Calu3 (cell line): Measurements from ENCODE around the gene SYT7. TPM values are rescaled to one million over a fixed set of nuclear protein-coding genes. Genes with fewer than 3 reads are reported as not detected.

Experiments used
- BruUV-seq: library from RNA; stranded (reverse); fragments of 400-500 nt; replicated peaks from 2 replicates; lab custom pipeline; 2021; lab: Mats Ljungman, UMichigan
- CTCF ChIA-PET: fragments of 300-600 bp; sonication (Branson Sonifier 250); formaldehyde crosslinking; loops from one replicate; lab custom pipeline; 2022; ENCODE audit warnings: antibody characterized with exemption; lab: Charles Lee
- DNase-seq: peaks from one replicate; pipeline ENCODE4 v3.0.0; 2022
- H3K27ac Mint-ChIP-seq: one replicate; pipeline ENCODE4 v1.8.0; 2022; ENCODE audit warnings: mixed read lengths; ENCODE audit not compliant: unreplicated experiment
- H3K27me3 Mint-ChIP-seq: one replicate; pipeline ENCODE4 v1.8.0; 2022; ENCODE audit warnings: mixed read lengths; ENCODE audit not compliant: unreplicated experiment
- H3K36me3 Mint-ChIP-seq: one replicate; pipeline ENCODE4 v1.8.0; 2022; ENCODE audit warnings: mild to moderate bottlenecking, moderate library complexity, mixed read lengths; ENCODE audit not compliant: insufficient read depth, unreplicated experiment
- H3K4me1 Mint-ChIP-seq: one replicate; pipeline ENCODE4 v1.8.0; 2022; ENCODE audit warnings: mild to moderate bottlenecking, low read depth, mixed read lengths; ENCODE audit not compliant: unreplicated experiment
- H3K4me3 Mint-ChIP-seq: one replicate; pipeline ENCODE4 v1.8.0; 2022; ENCODE audit warnings: mild to moderate bottlenecking, low read depth, moderate library complexity, mixed read lengths; ENCODE audit not compliant: unreplicated experiment
- H3K9me3 Mint-ChIP-seq: one replicate; pipeline ENCODE4 v1.8.0; 2022; ENCODE audit warnings: low read depth, mixed read lengths; ENCODE audit not compliant: unreplicated experiment
- CTCF ChIP-seq: fragments of 200-600 bp; IDR thresholded peaks from one replicate; pipeline ENCODE4 v1.8.0; 2022; ENCODE audit warnings: antibody characterized with exemption; ENCODE audit not compliant: unreplicated experiment
- intact Hi-C: fragments of 100-400 bp; cut with micrococcal nuclease; formaldehyde crosslinking; loops from one replicate; pipeline ENCODE4 v1.10.0; 2022; ENCODE audit not compliant: unreplicated experiment
- total RNA-seq: library from RNA; stranded (reverse); gene quantifications from 2 replicates; pipeline ENCODE4 v1.2.3, GENCODE V29; 2022

SYT7 gene
- total RNA-seq, 1 experiment from 2014 or later = 4.4 TPM

- Mint-ChIP-seq H3K9me3 (no peaks in the 10 kb centered on the region), H3K27me3 (peaks cover 79% of the 10 kb centered on the region), H3K36me3 (peaks cover 6% of the 10 kb centered on the region), H3K4me1 (peaks cover 14% of the 10 kb centered on the region), H3K27ac (no peak overlapping the region), H3K4me3 (no peak overlapping the region)
- no TSS peak for BruUV-seq
- CTCF ChIA-PET = interaction anchor here (0.6 to 0.7 kb wide), 2 partner anchors 58 to 87 kb away, joined by 3 to 7 read pairs; no protein-coding TSS in a partner anchor
- no peak for DNase-seq
- TF ChIP-seq CTCF = no peak
- intact Hi-C loops = no loop called here
These were observed 31.0 kb downstream of the SYT7 start for GRCh38 chr11:61549662-61550568.

- H3K36me3 Mint-ChIP-seq = peaks cover 6% of the 10 kb centered on the region
- H3K27me3 Mint-ChIP-seq = peaks cover 72% of the 10 kb centered on the region
- no peaks in the 10 kb centered on the region for H3K9me3 Mint-ChIP-seq
- no peak for DNase-seq
- intact Hi-C loops = no loop called here
- no peak for TF ChIP-seq CTCF
- BruUV-seq = no TSS peak
- H3K27ac Mint-ChIP-seq = no peak overlapping the region
- peaks cover 12% of the 10 kb centered on the region for H3K4me1 Mint-ChIP-seq
- CTCF ChIA-PET = interaction anchor here (0.6 kb wide), 1 partner anchor 86 kb away, joined by 7 read pairs; no protein-coding TSS in a partner anchor
- H3K4me3 Mint-ChIP-seq = no peak overlapping the region
These were observed 31.7 kb downstream of the SYT7 start for GRCh38 chr11:61549177-61549576.

GRCh38 chr11:61547246-61547645 lies 33.6 kb downstream of the SYT7 start:
- H3K4me3 Mint-ChIP-seq = no peak overlapping the region
- H3K36me3 Mint-ChIP-seq = peaks cover 6% of the 10 kb centered on the region
- H3K27me3 Mint-ChIP-seq = peaks cover 54% of the 10 kb centered on the region
- H3K4me1 Mint-ChIP-seq = peaks cover 7% of the 10 kb centered on the region
- no peaks in the 10 kb centered on the region for H3K9me3 Mint-ChIP-seq
- TF ChIP-seq CTCF = no peak
- BruUV-seq = no TSS peak
- CTCF ChIA-PET = interaction anchor here (0.9 kb wide), 1 partner anchor 17 kb away, joined by 4 read pairs; no protein-coding TSS in a partner anchor
- H3K27ac Mint-ChIP-seq = no peak overlapping the region
- no peak for DNase-seq
- intact Hi-C loops = no loop called here

- peaks cover 54% of the 10 kb centered on the region for H3K27me3 Mint-ChIP-seq
- peaks cover 11% of the 10 kb centered on the region for H3K4me1 Mint-ChIP-seq
- H3K36me3 Mint-ChIP-seq = peaks cover 6% of the 10 kb centered on the region
- H3K4me3 Mint-ChIP-seq = no peak overlapping the region
- TF ChIP-seq CTCF = no peak
- intact Hi-C loops = no loop called here
- DNase-seq = no peak
- H3K9me3 Mint-ChIP-seq = no peaks in the 10 kb centered on the region
- CTCF ChIA-PET = interaction anchor here (0.6 to 0.9 kb wide), 2 partner anchors 16 to 30 kb away, joined by 4 to 10 read pairs; no protein-coding TSS in a partner anchor
- no peak overlapping the region for H3K27ac Mint-ChIP-seq
- no TSS peak for BruUV-seq
These were observed 34.2 kb downstream of the SYT7 start for GRCh38 chr11:61546663-61547062.
